ENCODE measurements around the gene OR6J1.

- TF ChIP-seq CTCF (IDR thresholded peaks at IDR 0.05) (no peak), POLR2AphosphoS5 (IDR thresholded peaks at IDR 0.05) (no peak), POLR2A (IDR thresholded peaks at IDR 0.05) (no peak)
Measured at GRCh38 chr14:22614240-22614799, 29.8 kb downstream of the OR6J1 start.
